ENCODE data around the gene ADAT3.
"Not testable (repeated sequence)": the region's sequence is repeated elsewhere in the genome, so short reads cannot be mapped to it uniquely, and the experiment has no call there.

DNA sequence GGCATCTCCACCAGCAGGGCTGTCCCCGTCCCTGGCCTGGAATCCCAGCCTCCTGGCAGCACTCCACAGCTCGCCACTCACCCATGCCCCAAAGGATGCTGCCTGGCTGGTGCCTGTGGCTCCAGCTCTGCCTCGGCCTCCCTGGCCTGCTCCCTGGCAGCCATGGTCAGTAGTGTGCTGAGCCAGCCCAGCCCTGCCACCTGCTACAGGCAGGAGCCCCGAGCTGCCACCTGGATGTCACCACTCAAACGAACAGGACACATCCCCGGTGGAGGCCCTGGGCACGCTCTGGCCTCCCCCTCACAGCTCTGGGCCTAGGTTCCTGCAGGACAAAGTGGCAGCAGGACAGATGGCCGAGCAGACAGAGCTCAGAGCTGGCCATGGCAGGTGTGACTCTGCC lies 26.6 kb upstream of the ADAT3 start:
- TF ChIP-seq, protein P1, sequence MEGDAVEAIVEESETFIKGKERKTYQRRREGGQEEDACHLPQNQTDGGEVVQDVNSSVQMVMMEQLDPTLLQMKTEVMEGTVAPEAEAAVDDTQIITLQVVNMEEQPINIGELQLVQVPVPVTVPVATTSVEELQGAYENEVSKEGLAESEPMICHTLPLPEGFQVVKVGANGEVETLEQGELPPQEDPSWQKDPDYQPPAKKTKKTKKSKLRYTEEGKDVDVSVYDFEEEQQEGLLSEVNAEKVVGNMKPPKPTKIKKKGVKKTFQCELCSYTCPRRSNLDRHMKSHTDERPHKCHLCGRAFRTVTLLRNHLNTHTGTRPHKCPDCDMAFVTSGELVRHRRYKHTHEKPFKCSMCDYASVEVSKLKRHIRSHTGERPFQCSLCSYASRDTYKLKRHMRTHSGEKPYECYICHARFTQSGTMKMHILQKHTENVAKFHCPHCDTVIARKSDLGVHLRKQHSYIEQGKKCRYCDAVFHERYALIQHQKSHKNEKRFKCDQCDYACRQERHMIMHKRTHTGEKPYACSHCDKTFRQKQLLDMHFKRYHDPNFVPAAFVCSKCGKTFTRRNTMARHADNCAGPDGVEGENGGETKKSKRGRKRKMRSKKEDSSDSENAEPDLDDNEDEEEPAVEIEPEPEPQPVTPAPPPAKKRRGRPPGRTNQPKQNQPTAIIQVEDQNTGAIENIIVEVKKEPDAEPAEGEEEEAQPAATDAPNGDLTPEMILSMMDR (IDR thresholded peaks at IDR 0.05), result not testable (repeated sequence)
- TF ChIP-seq POLR2A, POLR2AphosphoS5 (IDR thresholded peaks at IDR 0.05): not testable (repeated sequence)
